Panc1 (cell line): ENCODE results near the gene TEAD2.
"Not testable (repeated sequence)": the region's sequence is repeated elsewhere in the genome, so short reads cannot be mapped to it uniquely, and the experiment has no call there.

ENCODE experiments used
- POLR2AphosphoS5 ChIP-seq: IDR thresholded peaks from 2 replicates; pipeline ENCODE4 v1.6.1; 2012; ENCODE audit warnings: mild to moderate bottlenecking, low read depth, low read length, moderate library complexity
- SIN3A ChIP-seq: IDR thresholded peaks from 2 replicates; pipeline ENCODE4 v1.6.1; 2012; ENCODE audit warnings: low read depth, mild to moderate bottlenecking, low read length, moderate library complexity, borderline replicate concordance; ENCODE audit not compliant: insufficient read depth
- TF ChIP-seq, protein P1 (sequence below): fragments of 450-650 bp; IDR thresholded peaks from 2 replicates; pipeline ENCODE4 v1.5.1; 2017; ENCODE audit warnings: mild to moderate bottlenecking
- TF ChIP-seq, protein P2 (sequence below), 2 experiments: IDR thresholded peaks; 2 replicates each; pipeline ENCODE4 v1.6.1; 2011 to 2012; ENCODE audit warnings: low read depth in 2 of 2, control low read depth in 1 of 2, low read length in 1 of 2, mild to moderate bottlenecking in 1 of 2, moderate library complexity in 1 of 2; ENCODE audit not compliant: insufficient read depth in 1 of 2

- TF ChIP-seq, protein P1, sequence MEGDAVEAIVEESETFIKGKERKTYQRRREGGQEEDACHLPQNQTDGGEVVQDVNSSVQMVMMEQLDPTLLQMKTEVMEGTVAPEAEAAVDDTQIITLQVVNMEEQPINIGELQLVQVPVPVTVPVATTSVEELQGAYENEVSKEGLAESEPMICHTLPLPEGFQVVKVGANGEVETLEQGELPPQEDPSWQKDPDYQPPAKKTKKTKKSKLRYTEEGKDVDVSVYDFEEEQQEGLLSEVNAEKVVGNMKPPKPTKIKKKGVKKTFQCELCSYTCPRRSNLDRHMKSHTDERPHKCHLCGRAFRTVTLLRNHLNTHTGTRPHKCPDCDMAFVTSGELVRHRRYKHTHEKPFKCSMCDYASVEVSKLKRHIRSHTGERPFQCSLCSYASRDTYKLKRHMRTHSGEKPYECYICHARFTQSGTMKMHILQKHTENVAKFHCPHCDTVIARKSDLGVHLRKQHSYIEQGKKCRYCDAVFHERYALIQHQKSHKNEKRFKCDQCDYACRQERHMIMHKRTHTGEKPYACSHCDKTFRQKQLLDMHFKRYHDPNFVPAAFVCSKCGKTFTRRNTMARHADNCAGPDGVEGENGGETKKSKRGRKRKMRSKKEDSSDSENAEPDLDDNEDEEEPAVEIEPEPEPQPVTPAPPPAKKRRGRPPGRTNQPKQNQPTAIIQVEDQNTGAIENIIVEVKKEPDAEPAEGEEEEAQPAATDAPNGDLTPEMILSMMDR, result not testable (repeated sequence)
- TF ChIP-seq SIN3A, POLR2AphosphoS5: not testable (repeated sequence)
- TF ChIP-seq, protein P2, sequence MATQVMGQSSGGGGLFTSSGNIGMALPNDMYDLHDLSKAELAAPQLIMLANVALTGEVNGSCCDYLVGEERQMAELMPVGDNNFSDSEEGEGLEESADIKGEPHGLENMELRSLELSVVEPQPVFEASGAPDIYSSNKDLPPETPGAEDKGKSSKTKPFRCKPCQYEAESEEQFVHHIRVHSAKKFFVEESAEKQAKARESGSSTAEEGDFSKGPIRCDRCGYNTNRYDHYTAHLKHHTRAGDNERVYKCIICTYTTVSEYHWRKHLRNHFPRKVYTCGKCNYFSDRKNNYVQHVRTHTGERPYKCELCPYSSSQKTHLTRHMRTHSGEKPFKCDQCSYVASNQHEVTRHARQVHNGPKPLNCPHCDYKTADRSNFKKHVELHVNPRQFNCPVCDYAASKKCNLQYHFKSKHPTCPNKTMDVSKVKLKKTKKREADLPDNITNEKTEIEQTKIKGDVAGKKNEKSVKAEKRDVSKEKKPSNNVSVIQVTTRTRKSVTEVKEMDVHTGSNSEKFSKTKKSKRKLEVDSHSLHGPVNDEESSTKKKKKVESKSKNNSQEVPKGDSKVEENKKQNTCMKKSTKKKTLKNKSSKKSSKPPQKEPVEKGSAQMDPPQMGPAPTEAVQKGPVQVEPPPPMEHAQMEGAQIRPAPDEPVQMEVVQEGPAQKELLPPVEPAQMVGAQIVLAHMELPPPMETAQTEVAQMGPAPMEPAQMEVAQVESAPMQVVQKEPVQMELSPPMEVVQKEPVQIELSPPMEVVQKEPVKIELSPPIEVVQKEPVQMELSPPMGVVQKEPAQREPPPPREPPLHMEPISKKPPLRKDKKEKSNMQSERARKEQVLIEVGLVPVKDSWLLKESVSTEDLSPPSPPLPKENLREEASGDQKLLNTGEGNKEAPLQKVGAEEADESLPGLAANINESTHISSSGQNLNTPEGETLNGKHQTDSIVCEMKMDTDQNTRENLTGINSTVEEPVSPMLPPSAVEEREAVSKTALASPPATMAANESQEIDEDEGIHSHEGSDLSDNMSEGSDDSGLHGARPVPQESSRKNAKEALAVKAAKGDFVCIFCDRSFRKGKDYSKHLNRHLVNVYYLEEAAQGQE (IDR thresholded peaks at IDR 0.05; ENCODE audit: insufficient read depth in 1 of 2, low read depth in 2 of 2, low read length in 1 of 2), result not testable (repeated sequence)
Observed at GRCh38 chr19:49325756-49326155, 36.5 kb downstream of the TEAD2 start.
